Activated CD4-positive, alpha-beta T cell treated with anti-CD3 and anti-CD28 coated beads for 24 hours (primary cell): ENCODE results near the gene LDHAL6B.
"Not testable (repeated sequence)": the region's sequence is repeated elsewhere in the genome, so short reads cannot be mapped to it uniquely, and the experiment has no call there.

ENCODE experiments used
- DNase-seq, 2 donors: peaks; one replicate each; pipeline ENCODE4 v3.0.0-alpha.2; 2020; ENCODE audit warnings: low read depth in 2 of 2

LDHAL6B gene

DNA sequence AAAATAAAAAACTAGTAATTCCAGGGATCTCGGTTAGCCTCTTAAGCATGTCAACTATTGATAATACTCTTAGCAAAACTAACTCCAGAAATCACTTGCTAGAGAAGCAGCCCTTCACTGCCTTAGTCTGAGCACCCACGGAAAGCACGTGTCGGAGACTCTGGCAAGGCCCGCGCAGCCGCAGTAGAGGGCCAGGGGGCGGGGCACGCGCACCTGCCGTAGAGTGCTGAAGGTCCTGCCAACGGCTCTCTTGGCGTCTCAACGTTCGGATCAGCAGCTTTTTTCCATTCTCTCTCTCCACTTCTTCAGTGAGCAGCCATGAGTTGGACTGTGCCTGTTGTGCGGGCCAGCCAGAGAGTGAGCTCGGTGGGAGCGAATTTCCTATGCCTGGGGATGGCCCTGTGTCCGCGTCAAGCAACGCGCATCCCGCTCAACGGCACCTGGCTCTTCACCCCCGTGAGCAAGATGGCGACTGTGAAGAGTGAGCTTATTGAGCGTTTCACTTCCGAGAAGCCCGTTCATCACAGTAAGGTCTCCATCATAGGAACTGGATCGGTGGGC lies at the start of gene LDHAL6B:
TSS of gene LDHAL6B (plus strand) at position 221 of the 561 bp plus-strand sequence. CDS start at position 319, 98 bp downstream.
- DNase-seq, result no peak

DNA sequence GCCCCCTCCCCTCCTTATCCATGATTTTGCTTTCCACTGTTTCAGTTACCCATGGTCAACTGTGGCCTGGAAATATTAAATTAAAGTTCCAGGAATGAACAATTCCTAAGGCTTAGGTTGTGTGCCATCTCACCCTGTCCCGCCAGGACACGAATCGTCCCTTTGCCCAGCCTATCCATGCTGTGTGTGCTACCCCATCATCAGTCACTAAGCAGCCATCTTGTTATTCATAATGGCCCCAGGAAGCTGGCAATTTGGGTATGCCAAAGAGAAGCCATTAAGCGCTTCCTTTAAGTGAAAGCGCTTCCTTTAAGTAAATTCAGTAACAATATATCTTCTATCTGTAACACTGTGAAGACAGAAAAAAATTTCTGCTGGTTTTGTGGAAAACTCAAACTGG lies 49.2 kb upstream of the LDHAL6B start:
- DNase-seq, result no peak

DNA sequence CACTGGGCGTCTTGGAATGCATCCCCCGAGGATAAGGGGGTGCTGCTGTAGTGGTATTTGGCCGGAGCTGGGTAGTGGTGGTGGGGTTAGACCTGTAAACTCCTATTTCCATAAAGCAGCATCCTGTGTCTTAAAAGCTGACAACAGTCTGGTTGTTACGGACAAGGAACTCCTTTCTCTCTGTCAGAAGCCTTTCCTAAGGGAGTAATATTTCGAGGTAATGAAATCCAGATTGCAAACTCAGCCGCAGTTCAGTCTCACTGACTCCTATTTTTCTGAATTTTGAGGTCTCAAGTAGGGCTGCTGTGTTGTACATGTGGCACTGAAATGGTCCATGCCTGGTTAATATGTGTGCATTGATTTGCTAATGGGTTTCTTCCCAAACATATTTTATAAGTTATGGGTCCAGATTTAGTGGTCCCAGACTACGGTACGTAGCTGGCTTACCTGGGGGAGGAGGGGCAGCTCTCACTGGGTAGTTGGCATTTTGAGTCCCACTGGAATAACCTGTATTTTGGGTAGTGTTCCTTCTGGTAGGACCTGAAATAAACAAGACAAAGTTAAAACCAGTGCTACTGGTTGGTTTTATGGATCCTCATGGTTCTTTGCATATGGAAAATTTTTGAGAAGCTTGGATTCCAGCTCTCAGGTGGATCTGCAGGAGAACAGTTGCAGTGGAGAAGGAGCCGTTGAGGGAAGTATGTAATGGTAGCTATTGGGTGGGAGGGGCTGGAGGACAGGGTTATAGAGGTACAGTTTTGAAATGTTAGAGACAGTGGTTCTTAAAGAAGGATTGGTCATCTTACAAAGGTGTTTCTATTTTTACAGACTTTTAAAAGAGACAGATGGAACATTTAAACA lies 48.6 kb upstream of the LDHAL6B start:
- DNase-seq, result no peak

DNA sequence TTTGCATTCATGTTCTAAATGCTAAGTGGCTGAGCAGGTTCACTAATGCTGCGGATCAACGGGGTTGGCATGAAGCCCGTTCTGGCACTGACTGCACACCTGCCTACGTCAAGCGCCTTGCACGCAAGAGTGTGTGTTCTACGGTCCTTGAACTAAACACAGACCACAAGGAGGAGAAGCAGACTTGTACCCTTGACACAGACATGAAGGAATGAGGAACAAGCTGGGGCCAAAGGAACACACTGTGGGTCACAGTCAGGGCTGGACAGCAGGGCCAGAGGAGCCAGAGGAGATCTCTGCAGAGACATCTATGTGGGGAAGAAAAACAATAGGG lies 48.0 kb upstream of the LDHAL6B start:
- no peak for DNase-seq

DNA sequence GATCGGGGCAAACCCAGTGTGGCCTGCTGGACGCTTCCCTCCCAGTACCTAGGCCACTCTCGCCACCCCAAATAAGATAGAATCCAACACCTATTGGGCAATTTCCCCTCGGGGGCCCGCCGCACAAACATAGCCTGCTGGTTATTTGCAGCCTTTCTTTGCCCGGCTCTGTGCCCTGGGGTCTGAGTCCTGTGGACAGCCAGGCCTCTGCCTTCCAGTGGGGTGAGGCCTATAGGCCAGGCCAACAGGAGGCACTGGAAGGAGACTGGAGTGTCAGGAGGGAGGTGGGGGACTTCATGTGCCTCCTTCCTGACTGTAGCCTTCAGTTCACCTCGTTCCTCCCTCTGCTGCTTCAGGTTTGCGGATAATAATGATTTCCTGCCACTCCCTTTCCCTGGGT lies 47.4 kb upstream of the LDHAL6B start:
- DNase-seq, result no peak

DNA sequence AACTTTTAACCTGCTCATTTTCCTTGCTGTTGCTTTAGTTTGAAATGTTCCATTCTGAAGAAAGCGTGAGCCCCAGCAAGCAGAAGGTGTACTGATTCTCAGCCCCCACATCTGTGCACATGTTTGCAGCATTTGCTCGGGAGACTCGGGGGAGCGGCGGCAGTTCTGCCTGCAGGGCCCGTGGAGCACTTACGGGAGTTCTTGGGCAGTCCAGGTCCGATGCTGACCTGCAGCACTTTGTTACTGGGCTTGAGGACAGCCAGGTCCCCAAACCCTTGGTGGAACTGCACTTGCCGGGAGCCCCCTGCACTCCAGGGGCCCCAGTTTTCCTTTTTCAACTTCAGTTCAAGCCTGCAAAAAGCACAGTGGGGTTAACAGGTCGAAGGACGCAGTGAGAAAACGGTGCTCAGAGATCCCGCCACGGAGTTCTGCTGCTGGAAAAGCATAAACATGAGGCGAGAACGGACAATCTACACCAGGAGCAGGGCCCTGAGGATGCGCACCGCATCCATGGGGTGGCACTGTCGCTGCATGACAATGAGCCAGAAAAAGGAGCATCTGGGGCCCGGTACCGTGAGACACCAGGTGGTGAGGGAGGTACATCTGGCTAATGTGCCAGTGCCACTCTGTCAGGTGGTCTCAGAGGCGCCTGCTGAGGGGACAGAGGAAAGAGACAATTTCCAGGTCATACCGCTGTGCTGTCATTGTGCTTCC lies 45.6 kb upstream of the LDHAL6B start:
- DNase-seq, result peak in 1 of 2 donors; percentile 8

DNA sequence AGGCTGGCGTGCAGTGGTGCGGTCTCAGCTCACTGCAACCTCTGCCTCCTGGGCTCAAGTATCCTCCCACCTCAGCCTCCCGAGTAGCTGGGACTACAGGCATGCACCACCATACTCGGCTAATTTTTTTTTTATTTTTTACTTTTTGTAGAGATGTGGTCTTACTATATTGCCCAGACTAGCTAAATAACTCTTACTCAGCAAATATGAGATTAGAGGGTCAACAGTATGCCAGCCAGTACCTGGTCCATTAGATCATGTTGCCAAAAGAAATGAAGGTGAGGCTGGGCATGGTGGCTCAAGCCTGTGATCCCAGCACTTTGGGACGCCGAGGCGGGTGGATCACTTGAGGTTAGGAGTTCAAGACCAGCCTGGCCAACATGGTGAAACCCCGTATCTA lies 44.6 kb upstream of the LDHAL6B start:
- not testable (repeated sequence) for DNase-seq

DNA sequence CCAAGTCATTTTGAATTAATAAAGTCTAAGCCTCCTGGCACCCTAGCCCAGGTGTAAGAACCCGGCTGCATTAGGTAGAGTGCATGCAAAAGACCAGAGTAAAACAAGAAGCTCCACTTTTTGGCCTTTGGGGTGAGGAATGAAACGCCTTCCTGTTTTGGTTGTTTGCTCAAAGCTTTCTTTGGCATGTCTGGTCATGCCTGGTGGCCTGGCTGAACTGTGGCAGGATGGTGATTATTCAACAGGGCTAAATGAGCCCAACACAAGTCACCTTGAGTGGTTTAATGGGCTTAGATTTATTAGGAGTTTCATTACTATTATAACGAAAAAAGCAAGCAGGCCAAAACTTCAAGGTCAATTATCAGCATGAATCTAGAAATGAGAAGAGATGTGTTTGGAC lies 40.9 kb upstream of the LDHAL6B start:
- DNase-seq, result no peak

DNA sequence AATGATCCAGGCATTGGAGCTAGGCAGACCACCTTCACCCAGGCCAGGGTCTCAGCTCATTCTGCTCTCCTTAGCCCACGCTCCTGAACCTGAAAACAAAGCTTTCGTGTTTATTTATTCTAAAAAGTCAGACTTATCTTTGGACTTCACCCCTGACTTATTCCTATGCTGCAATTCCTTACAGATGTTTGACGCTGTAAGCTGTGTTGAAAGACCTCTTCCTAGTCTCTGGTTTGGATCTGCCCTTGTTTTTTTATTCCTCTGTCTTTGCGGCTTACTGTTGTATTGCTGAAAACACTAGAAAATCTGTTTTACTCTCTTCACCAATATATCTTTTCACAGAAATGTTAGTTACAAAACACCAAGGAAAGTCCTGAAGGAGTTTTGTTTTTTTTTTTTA lies 40.5 kb upstream of the LDHAL6B start:
- DNase-seq, result no peak

DNA sequence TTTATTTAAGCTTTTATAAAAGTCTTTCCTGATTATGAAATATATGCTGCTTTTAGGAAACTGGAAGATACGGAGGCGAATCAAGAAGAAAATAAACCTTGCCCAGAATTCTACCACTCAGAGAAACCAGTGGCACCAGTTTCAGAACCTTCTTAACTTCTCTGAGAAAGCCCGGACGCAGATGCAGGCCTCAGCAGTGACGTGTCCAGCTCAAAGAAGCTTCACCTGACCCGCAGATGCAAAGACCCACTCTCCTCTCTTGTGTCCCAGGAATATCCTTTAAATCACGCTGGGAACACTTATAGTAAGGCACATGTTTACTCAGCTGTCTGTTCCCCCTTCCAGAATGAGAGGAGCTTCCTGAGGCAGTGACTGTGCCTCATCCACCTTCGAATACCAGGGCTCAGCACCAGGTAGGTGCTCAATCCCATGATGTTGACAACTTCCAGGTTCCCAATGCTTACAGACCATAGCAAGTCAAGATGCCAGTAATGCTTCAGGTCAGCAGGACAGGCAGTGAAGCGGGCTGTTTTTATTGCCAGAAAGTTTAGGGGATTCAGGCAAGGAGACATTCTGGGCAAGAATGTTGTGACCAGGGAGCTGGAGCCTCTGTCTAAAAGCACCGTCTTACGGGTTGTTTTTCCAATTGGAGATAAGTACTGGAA lies 39.9 kb upstream of the LDHAL6B start:
- no peak for DNase-seq

DNA sequence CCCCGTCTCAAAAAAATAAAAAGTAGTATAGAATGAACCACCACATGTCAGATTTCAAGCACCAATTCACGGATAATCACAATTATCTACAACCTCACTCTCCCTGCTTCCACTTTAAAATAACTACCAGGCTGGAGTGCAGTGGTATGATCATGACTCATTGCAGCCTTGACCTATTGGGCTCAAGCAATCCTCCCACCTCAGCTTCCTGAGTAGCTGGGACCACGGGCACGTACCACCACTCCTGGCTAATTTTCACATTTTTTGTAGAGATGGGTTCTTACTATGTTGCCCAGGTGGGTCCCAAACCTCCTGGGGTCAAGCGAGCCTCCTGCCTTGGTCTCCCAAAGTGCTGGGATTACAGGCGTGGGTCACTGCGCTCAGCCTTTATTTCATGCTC lies 38.1 kb upstream of the LDHAL6B start:
- DNase-seq, result no peak

DNA sequence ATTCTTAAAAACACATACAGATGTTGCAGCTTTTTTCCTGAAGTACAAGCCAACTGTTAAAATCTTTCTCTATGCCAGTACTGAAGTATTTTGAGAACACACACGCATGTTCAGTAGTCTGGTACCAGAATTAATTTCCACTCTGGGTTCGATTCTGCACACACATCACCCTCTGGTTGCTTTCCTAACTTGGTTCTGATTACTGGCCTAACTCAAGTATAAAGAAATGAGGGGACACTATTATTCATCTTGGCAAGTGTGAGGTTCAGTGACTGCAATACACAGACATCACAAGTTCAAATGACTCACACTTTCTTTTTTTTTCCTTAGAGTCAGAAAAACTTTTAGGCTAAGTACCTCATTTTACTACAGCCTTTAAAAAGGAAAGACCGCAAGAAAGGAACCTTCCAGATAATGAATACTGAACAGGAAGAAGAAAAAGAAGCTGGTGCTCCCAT lies 37.4 kb upstream of the LDHAL6B start:
- no peak for DNase-seq

DNA sequence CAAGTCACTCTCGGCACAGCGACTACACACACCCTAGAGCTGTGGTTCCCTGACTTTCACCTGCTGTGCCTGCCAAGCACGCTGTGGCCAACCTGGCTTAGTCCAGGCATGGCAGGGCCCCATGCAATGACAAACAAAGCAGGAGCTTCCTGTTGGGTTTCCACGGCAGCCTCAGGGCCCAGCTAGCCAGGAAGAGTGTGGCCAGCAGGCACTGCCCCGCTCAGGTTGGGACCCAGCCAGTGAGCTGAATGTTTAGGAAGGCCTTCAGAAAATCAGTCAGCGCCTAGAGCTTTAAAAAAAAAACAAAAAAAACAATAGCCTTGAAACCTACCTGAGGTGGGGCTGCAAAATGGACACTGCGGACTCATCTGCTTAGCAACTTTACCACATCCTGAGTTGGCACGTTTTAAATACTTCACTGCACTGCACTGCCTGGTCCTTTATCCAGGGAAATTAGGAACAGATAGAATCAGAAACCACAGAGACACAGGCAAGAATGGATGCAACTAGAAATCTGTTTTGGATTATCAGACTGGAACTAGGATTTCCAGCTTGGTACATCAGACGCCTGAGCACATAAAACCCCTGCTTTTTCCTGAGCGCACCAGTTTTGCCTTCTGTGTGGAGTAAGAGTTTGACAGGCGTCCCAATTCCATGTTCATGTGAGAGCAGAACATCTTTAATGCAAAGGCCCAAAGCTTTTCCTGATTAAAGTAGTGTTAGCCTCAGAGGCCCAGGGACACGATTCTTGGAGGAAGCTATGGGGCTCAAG lies 36.2 kb upstream of the LDHAL6B start:
- no peak for DNase-seq

DNA sequence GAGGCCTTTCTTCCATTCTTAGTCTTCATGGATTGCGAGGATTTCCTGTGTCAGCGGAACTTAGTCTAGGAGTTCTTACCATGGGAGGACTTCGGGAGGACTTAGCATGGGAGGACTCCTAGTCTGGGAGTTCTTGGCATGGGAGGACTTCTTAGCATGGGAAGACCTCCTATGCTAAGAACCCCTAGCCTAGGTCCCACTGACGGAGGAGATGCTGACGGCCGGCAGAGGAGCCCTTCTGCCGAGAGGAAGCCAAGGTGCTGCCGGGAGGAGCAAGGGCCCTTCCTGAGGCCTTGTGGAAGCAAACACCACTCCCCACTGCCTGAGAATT lies 35.6 kb upstream of the LDHAL6B start:
- no peak for DNase-seq

DNA sequence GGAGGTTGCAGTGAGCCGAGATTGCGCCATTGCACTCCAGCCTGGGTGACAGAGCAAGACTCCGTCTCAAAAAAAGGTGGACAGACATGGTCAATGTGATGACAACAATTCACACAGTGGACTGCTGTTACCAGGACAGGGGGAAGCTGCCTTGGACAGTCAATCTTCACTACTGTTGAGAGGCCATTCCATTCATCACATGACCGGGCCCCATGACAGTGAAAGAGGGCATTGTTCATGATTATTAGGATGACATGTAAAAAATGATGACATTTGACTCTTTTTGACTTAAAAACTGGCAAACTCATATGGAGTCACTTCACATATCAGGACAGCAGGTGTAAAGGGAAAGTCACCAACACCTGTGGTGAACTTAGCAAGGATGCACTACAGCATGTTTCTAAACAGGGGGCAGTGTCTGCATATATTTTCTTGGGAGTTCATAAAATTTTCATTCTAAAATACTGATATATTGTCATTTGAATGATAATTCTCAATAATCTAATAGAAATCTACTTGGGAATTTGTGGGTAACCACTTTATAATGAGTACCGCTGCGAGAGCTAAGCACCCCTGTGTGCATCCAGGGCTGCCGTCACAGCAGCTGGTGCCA lies 34.2 kb upstream of the LDHAL6B start:
- DNase-seq, result no peak

DNA sequence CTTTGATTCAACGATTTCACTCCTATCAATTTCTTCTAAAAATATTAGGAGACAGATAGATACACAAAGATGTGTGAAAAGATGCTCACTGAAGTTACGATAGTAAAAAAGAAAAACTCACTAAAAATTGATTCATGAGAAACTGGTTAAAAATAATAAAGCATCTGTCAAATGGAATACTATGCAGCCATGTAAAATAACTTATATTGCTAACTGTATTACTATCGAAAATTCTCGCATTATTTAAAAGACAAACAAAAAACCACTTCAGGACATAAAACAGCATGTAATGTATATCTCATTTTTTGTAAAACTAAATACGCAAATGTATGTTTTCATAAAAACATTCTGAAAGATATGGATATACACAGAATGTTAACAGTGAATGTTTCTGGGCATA lies 33.4 kb upstream of the LDHAL6B start:
- DNase-seq, result no peak

DNA sequence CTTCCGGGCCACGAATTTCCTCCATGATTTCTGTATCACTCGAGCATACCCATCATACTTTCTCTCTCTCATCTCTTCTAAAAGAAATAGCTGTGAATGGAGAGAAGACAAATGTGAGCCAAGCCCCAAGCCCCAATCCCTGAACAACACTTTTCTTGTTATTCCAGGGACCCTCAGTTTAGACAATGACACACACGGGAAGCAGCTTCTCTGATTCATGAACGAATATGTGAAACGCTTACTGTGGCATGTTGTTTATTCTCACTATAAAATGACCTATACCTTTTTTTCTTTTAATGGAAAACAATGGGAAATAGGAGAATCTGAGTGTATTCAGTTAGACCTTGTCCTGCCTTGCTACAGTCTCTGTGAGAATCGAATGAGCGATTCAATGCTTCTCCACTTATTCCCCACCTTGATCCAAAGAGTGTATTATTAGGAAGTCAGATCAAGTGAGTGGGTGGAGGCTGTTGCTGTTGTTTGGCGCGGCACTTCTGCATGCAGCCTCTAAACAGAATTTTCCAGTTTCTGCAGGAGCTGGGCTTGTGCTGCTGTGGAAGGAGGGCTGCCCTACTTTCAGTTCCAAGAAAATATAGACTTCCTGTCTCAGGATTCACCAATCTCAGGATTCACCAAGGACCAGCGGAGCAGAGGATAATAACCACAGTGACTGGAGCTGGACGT lies 32.4 kb upstream of the LDHAL6B start:
- no peak for DNase-seq

DNA sequence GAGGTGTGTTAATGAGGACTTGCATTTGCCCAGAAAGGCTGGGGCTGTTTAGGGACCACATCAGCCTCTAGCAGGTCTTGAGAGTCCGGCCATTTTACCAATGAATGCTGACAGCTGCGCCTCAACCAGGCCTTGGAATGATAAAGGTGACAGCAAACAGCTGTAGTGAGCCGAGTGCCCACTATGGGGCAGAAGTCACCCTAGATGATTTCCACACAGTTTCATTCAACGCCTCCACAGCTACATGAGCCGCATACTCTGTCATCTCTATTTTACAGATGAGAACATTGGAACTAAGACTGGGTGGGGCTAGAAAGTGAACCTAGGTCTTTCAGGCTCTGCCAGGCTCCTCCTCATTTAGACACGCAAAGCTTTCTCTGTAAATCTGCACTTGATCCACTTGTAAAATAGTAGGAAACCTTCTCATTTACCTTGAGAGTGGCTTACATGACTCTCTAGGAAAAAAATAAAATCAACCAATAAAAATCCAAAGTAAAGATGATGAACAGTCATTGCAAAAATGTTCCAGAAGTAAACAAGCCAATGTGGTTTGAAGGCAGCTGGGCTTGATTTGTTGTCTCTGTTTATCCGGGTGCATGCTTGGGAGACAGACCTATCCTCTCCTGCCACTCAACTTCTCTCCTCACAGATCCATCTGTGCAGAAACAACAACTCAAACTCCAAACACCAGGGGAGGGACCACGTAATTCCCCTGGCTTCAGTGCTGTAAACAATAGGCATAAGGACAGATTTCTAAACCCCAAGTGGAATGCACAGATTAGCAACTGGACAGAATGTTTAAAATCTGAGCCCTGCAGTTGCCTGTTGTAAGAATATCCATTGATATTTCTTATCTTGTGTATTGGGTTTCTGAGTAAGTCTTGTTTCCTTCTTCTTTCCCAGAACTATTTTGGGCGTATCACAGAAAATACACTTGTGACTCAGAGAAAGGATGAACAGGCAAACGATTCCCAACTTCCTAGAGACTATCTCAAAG lies 31.5 kb upstream of the LDHAL6B start:
- DNase-seq, result peak; percentile 13 to 17

DNA sequence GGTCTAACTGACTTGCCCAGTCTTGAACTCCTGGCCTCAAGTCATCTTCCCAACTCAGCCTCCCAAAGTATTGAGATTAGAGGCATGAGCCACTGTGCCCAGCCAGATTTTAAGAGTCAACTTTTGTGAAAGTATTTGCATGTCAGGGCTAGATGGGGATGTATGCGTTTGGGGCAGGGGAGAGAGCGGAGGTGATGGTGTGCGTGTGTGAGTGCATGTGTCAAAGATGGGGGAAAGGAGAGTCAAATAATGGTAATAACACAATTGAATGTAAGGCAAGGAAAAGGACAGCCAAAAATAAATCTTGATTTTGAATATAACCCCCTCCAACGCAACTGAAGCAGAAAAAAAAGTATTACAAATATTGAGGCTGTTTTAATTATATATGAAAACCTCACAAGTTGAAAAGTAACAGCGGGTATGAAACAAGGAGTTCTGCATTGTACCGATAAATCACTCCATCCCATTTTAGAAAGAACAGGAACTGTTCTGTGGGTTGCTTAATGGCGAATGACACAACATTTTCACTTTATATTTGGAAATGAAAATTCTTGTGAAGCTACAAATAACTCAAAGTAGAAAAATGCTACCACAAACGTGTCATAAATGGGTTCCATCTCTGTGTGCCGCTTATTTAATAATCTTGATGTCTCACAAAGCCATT lies 29.9 kb upstream of the LDHAL6B start:
- DNase-seq, result no peak
